SK-N-SH treated with all-trans-retinoic acid at 6 μM for 48 hours (cell line): Measurements from ENCODE around the gene CCSER1.

Experiments used
- ATAC-seq: fragments of 200-7000 bp; cut with Tn5 transposase; 3 replicates; pipeline ENCODE4 v1.9.1; 2020; ENCODE audit warnings: mild to moderate bottlenecking, moderate library complexity
- ARNTL ChIP-seq: fragments of 450-650 bp; formaldehyde crosslinking; IDR thresholded peaks from 2 replicates; pipeline ENCODE4 v1.5.0; 2020; ENCODE audit warnings: low read depth, mild to moderate bottlenecking, moderate library complexity, borderline replicate concordance
- BACH2 ChIP-seq: fragments of 250-450 bp; sonication (Bioruptor Pico); IDR thresholded peaks from 2 replicates; pipeline ENCODE4 v1.9.0; 2021; ENCODE audit warnings: mild to moderate bottlenecking, borderline replicate concordance
- CSRNP3 ChIP-seq: fragments of 250-450 bp; sonication (Bioruptor Pico); IDR thresholded peaks from 2 replicates; pipeline ENCODE4 v1.5.1; 2021; ENCODE audit warnings: mild to moderate bottlenecking, moderate library complexity
- GLIS3 ChIP-seq: fragments of 250-450 bp; sonication (Bioruptor Pico); IDR thresholded peaks from 2 replicates; pipeline ENCODE4 v1.5.0; 2020; ENCODE audit warnings: mild to moderate bottlenecking, moderate library complexity
- ISL1 ChIP-seq: fragments of 250-450 bp; sonication (Bioruptor Pico); IDR thresholded peaks from 2 replicates; pipeline ENCODE4 v2.1.2; 2022; ENCODE audit warnings: mild to moderate bottlenecking, moderate library complexity
- OSR1 ChIP-seq: fragments of 250-450 bp; sonication (Bioruptor Pico); IDR thresholded peaks from 2 replicates; pipeline ENCODE4 v1.8.0; 2022; ENCODE audit warnings: moderate library complexity, mild to moderate bottlenecking, inconsistent platforms
- POU6F1 ChIP-seq: fragments of 250-450 bp; sonication (Bioruptor Pico); IDR thresholded peaks from 2 replicates; pipeline ENCODE4 v1.8.0; 2021; ENCODE audit warnings: low read depth, mild to moderate bottlenecking, moderate library complexity, borderline replicate concordance
- PPARA ChIP-seq: fragments of 250-450 bp; sonication (Bioruptor Pico); IDR thresholded peaks from 2 replicates; pipeline ENCODE4 v1.5.0; 2020; ENCODE audit warnings: mild to moderate bottlenecking, borderline replicate concordance
- RARB ChIP-seq: fragments of 250-450 bp; sonication (Bioruptor Pico); IDR thresholded peaks from 2 replicates; pipeline ENCODE4 v1.8.0; 2021; ENCODE audit warnings: mild to moderate bottlenecking, moderate library complexity
- TCF4 ChIP-seq: fragments of 250-450 bp; sonication (Bioruptor Pico); IDR thresholded peaks from 2 replicates; pipeline ENCODE4 v1.8.0; 2021; ENCODE audit warnings: mild to moderate bottlenecking, moderate library complexity, borderline replicate concordance
- TSHZ2 ChIP-seq: fragments of 250-450 bp; sonication (Bioruptor Pico); IDR thresholded peaks from 2 replicates; pipeline ENCODE4 v1.5.0; 2020; ENCODE audit warnings: mild to moderate bottlenecking, moderate library complexity
- ZC3H10 ChIP-seq: fragments of 250-450 bp; sonication (Bioruptor Pico); IDR thresholded peaks from 2 replicates; pipeline ENCODE4 v1.5.1; 2021; ENCODE audit warnings: mild to moderate bottlenecking, moderate library complexity
- ZFP3 ChIP-seq: fragments of 250-450 bp; sonication (Bioruptor Pico); IDR thresholded peaks from 2 replicates; pipeline ENCODE4 v1.5.0; 2020; ENCODE audit warnings: mild to moderate bottlenecking, moderate library complexity
- ZFP30 ChIP-seq: fragments of 450-650 bp; formaldehyde crosslinking; IDR thresholded peaks from 2 replicates; pipeline ENCODE4 v1.5.0; 2022; ENCODE audit warnings: mild to moderate bottlenecking, moderate library complexity
- ZNF565 ChIP-seq: fragments of 450-650 bp; formaldehyde crosslinking; conservative IDR thresholded peaks from 2 replicates; pipeline ENCODE4 v1.5.0; 2020; ENCODE audit warnings: low read depth, mild to moderate bottlenecking, moderate library complexity
- ZNF70 ChIP-seq: fragments of 450-650 bp; formaldehyde crosslinking; IDR thresholded peaks from 2 replicates; pipeline ENCODE4 v1.5.0; 2020; ENCODE audit warnings: mild to moderate bottlenecking, moderate library complexity
- ZNF8 ChIP-seq: fragments of 450-650 bp; formaldehyde crosslinking; IDR thresholded peaks from 2 replicates; pipeline ENCODE4 v1.5.0; 2020; ENCODE audit warnings: mild to moderate bottlenecking, moderate library complexity

The CCSER1 gene

GRCh38 chr4:91497892-91498291, 1370.7 kb downstream of the CCSER1 start:
- ATAC-seq = no peak
- TF ChIP-seq OSR1 (CRISPR knock-in tag) (no peak), TCF4 (no peak), ZNF70 (CRISPR knock-in tag) (no peak), ARNTL (no peak)

GRCh38 chr4:91502365-91502764, 1375.2 kb downstream of the CCSER1 start:
- no peak for ATAC-seq

GRCh38 chr4:91513326-91513725, 1386.1 kb downstream of the CCSER1 start:
- no peak for TF ChIP-seq ARNTL
- TF ChIP-seq POU6F1 (CRISPR knock-in tag) = no peak

More at GRCh38 chr4:91502365-91502764, 1375.2 kb downstream of the CCSER1 start:
- no peak for TF ChIP-seq PPARA (CRISPR knock-in tag)
- TF ChIP-seq RARB (CRISPR knock-in tag) = no peak
- no peak for TF ChIP-seq ZC3H10
- no peak for TF ChIP-seq ZNF565 (CRISPR knock-in tag)
- TF ChIP-seq ZFP30 (CRISPR knock-in tag) = no peak
- TF ChIP-seq OSR1 (CRISPR knock-in tag) = no peak

GRCh38 chr4:91519155-91519554, 1392.0 kb downstream of the CCSER1 start:
- ATAC-seq = no peak
- TF ChIP-seq ARNTL = no peak
- no peak for TF ChIP-seq ISL1 (CRISPR knock-in tag)
- TF ChIP-seq TCF4 = no peak
- no peak for TF ChIP-seq TSHZ2
- TF ChIP-seq ZNF565 (CRISPR knock-in tag) = no peak
- no peak for TF ChIP-seq CSRNP3
- TF ChIP-seq ZC3H10 = no peak
- TF ChIP-seq GLIS3 (CRISPR knock-in tag) = no peak
- no peak for TF ChIP-seq ZFP3 (CRISPR knock-in tag)
- TF ChIP-seq RARB (CRISPR knock-in tag) = no peak
- TF ChIP-seq POU6F1 (CRISPR knock-in tag) = no peak
- TF ChIP-seq OSR1 (CRISPR knock-in tag) = no peak

More at GRCh38 chr4:91513326-91513725, 1386.1 kb downstream of the CCSER1 start:
- ATAC-seq = no peak

- TF ChIP-seq ZNF70 (CRISPR knock-in tag) (no peak), ISL1 (CRISPR knock-in tag) (no peak), POU6F1 (CRISPR knock-in tag) (no peak), ZNF8 (CRISPR knock-in tag) (no peak), BACH2 (CRISPR knock-in tag) (no peak), ZFP3 (CRISPR knock-in tag) (no peak), CSRNP3 (no peak)
- ATAC-seq = no peak
These were observed 1398.4 kb downstream of the CCSER1 start for GRCh38 chr4:91525621-91526020.
